Calu3 (cell line): ENCODE data around the gene PPCDC. TPM values are rescaled to one million over a fixed set of nuclear protein-coding genes. Genes with fewer than 3 reads are reported as not detected.
A peak's percentile ranks its signal among the peaks of the same experiment; 100 is the strongest.

Experiments used
- BruUV-seq: library from RNA; stranded (reverse); fragments of 400-500 nt; replicated peaks from 2 replicates; lab custom pipeline; 2021; lab: Mats Ljungman, UMichigan
- CTCF ChIA-PET: fragments of 300-600 bp; sonication (Branson Sonifier 250); formaldehyde crosslinking; loops from one replicate; lab custom pipeline; 2022; ENCODE audit warnings: antibody characterized with exemption; lab: Charles Lee
- DNase-seq: peaks from one replicate; pipeline ENCODE4 v3.0.0; 2022
- H3K27ac Mint-ChIP-seq: one replicate; pipeline ENCODE4 v1.8.0; 2022; ENCODE audit warnings: mixed read lengths; ENCODE audit not compliant: unreplicated experiment
- H3K27me3 Mint-ChIP-seq: one replicate; pipeline ENCODE4 v1.8.0; 2022; ENCODE audit warnings: mixed read lengths; ENCODE audit not compliant: unreplicated experiment
- H3K36me3 Mint-ChIP-seq: one replicate; pipeline ENCODE4 v1.8.0; 2022; ENCODE audit warnings: mild to moderate bottlenecking, moderate library complexity, mixed read lengths; ENCODE audit not compliant: insufficient read depth, unreplicated experiment
- H3K4me1 Mint-ChIP-seq: one replicate; pipeline ENCODE4 v1.8.0; 2022; ENCODE audit warnings: mild to moderate bottlenecking, low read depth, mixed read lengths; ENCODE audit not compliant: unreplicated experiment
- H3K4me3 Mint-ChIP-seq: one replicate; pipeline ENCODE4 v1.8.0; 2022; ENCODE audit warnings: mild to moderate bottlenecking, low read depth, moderate library complexity, mixed read lengths; ENCODE audit not compliant: unreplicated experiment
- H3K9me3 Mint-ChIP-seq: one replicate; pipeline ENCODE4 v1.8.0; 2022; ENCODE audit warnings: low read depth, mixed read lengths; ENCODE audit not compliant: unreplicated experiment
- intact Hi-C: fragments of 100-400 bp; cut with micrococcal nuclease; formaldehyde crosslinking; loops from one replicate; pipeline ENCODE4 v1.10.0; 2022; ENCODE audit not compliant: unreplicated experiment
- total RNA-seq: library from RNA; stranded (reverse); gene quantifications from 2 replicates; pipeline ENCODE4 v1.2.3, GENCODE V29; 2022
- TF ChIP-seq, protein P1 (sequence below): fragments of 200-600 bp; IDR thresholded peaks from one replicate; pipeline ENCODE4 v1.8.0; 2022; ENCODE audit warnings: antibody characterized with exemption; ENCODE audit not compliant: unreplicated experiment

The PPCDC gene
- total RNA-seq, 1 experiment from 2014 or later: 24.4 TPM

DNA sequence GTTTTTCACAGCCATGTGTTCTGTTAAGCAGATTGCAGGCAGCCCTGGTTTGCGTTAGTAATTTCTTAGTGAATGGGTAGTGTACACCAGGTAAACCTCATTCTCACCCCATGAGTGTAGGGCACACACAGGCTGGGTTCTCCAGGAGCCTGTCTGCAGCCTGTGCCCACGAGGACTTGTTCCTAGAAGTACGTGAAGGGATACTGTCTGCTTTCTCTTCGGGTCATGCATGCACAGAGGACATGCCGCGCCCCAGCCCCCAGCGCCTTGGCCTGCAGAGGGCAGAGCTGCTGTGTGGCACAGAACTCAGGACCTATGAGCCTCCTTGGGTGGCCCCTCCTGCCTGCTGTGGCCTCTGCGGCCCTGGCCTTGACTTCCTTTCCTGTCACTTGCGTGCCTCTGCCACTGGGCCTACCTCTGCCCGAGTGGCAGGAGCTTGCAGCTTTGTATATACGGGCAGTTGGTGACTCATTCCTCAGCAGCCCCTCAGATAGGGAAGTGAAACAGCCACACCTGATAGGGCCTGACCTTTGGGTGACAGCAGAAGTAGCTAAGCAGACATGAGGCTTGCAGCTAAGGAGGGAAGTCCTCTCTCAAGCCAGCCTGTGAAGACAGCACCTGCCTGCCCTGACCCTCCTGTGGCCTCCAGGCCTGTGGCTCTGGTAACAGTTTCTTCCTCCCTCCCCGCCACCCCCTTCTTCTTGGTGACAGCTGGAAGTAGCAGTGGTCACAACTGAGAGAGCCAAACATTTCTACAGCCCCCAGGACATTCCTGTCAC, 19.5 kb downstream of the PPCDC start:
- CTCF ChIA-PET: interaction anchor here (0.6 to 3.0 kb wide), 30 partner anchors 9 to 265 kb away, joined by 3 to 119 read pairs (median 6); partner anchors contain the start of genes C15orf39 and PPCDC
- intact Hi-C loops: loop anchor here (1.0 to 2.0 kb wide), 2 partner anchors 62 to 161 kb away; no protein-coding TSS in a partner anchor
- H3K27me3 Mint-ChIP-seq: no peaks in the 10 kb centered on the region
- H3K36me3 Mint-ChIP-seq: peaks cover 39% of the 10 kb centered on the region
- TF ChIP-seq, protein P1, sequence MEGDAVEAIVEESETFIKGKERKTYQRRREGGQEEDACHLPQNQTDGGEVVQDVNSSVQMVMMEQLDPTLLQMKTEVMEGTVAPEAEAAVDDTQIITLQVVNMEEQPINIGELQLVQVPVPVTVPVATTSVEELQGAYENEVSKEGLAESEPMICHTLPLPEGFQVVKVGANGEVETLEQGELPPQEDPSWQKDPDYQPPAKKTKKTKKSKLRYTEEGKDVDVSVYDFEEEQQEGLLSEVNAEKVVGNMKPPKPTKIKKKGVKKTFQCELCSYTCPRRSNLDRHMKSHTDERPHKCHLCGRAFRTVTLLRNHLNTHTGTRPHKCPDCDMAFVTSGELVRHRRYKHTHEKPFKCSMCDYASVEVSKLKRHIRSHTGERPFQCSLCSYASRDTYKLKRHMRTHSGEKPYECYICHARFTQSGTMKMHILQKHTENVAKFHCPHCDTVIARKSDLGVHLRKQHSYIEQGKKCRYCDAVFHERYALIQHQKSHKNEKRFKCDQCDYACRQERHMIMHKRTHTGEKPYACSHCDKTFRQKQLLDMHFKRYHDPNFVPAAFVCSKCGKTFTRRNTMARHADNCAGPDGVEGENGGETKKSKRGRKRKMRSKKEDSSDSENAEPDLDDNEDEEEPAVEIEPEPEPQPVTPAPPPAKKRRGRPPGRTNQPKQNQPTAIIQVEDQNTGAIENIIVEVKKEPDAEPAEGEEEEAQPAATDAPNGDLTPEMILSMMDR: peak; percentile 72
- H3K4me3 Mint-ChIP-seq: peak overlapping the region; percentile 13
- BruUV-seq: TSS peak; percentile 35
- DNase-seq: peak; percentile 96
- no peaks in the 10 kb centered on the region for H3K9me3 Mint-ChIP-seq
- H3K4me1 Mint-ChIP-seq: peaks cover 88% of the 10 kb centered on the region
- peak overlapping the region; percentile 94 for H3K27ac Mint-ChIP-seq

DNA sequence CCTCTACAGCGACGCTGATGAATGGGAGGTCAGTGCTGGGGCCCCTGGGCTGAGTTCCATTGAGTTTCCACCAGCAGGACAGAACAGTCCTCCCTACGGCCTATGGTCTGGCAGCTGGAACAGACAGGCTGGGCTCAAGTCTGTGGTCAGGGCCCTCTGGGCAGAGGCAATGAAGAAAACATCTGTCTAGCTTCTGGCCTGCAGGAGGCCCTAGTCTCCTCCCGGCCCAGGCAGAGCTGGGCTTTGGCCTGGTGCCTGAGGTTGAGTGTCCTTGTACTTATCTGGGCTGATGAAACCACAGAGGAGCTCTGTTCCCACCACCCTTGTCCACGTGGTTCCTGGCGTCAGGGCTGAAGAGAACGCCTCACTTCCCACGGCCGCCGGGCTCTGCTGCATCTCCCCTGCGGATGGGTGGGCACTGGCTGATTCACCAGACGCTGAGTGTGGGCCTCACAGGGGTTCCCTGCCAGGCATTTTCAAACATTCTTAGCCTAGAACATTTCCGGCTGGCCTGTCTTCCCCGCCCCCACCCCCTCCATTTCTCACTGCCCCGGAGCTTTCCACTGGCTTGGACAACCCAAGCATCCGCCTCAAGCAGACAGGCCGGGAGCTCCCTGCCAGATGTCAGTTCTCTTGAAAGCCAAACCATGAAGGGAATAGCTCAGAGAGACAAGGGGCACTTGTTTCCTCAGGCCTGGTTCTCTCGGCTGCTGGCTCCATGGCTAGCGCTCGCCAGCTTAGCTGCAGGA, 20.3 kb downstream of the PPCDC start:
- Mint-ChIP-seq H3K4me1 (peaks cover 81% of the 10 kb centered on the region), H3K4me3 (peak overlapping the region; percentile 13), H3K27me3 (no peaks in the 10 kb centered on the region), H3K27ac (peak overlapping the region; percentile 94), H3K9me3 (no peaks in the 10 kb centered on the region), H3K36me3 (peaks cover 40% of the 10 kb centered on the region)
- intact Hi-C loops: loop anchor here (1.0 to 2.0 kb wide), 2 partner anchors 61 to 161 kb away; no protein-coding TSS in a partner anchor
- CTCF ChIA-PET: interaction anchor here (0.6 to 3.0 kb wide), 33 partner anchors 8 to 264 kb away, joined by 3 to 119 read pairs (median 5); partner anchors contain the start of genes C15orf39 and PPCDC
- BruUV-seq: no TSS peak
- TF ChIP-seq, protein P1: no peak
- DNase-seq: peak; percentile 87

DNA sequence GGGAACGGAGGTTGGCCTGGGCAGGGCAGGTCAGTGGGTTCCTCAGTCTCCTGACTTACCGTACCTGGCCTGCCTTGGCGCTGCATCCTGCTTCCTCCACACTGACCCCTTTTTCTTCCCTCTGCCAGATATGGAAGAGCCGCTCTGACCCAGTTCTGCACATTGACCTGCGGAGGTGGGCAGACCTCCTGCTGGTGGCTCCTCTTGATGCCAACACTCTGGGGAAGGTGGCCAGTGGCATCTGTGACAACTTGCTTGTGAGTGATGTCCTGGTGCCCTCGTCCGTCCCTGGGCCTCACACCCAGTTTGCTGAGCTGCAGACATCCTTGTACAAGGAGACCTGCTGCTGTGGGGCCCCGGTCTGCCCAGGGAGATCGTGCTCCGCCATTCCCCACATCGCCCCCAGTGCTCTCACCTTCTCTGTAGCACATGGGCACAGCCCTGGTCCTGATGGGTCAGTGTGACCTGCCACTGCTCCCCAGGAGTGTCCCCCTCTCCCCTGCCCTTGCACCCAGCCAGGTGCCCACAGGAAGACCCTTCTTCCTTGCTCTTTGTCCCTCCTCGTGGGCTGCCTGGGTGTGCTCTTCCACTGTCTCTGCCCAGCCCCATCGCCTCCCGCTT, 21.0 kb downstream of the PPCDC start:
- Mint-ChIP-seq H3K27me3 (no peaks in the 10 kb centered on the region), H3K27ac (peak overlapping the region; percentile 94), H3K9me3 (no peaks in the 10 kb centered on the region), H3K4me1 (peaks cover 74% of the 10 kb centered on the region), H3K4me3 (peak overlapping the region; percentile 13), H3K36me3 (peaks cover 40% of the 10 kb centered on the region)
- CTCF ChIA-PET: interaction anchor here (0.7 to 3.0 kb wide), 18 partner anchors 9 to 178 kb away, joined by 3 to 119 read pairs (median 14); partner anchors contain the start of genes C15orf39 and PPCDC
- TF ChIP-seq, protein P1: no peak
- BruUV-seq: no TSS peak
- DNase-seq: no peak
- intact Hi-C loops: no loop called here

DNA sequence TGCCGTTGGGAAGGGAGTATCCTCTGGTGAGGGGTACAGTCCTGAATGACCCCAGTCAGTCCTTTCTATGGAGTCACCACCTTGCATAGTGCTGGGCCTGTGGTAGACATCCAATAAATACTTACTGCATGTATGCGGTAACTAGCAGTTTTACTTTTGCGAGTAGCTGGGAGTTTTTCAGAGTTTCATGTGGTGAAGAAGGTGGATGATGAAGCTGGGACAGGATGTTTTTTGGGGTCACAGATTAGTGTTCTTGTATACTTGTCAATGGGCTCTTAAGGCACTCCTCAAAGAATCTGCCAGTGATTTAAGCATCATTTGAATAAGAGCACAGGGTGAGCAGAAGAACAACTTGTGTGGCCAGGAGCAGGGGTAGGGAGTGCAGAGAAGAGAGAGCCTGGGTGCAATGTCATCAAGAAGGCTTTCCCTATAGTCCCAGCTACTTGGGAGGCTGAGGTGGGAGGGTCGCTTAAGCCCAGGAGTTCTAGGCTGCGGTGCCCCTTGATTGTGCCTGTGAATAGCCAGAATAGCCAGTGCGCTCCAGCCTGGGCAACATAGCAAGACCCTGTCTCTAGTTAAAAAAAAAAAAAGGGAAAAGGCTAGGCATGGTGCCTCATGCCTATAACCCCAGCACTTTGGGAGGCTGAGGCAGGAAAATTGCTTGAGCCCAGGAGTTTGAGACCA, 22.1 kb downstream of the PPCDC start:
- TF ChIP-seq, protein P1: no peak
- H3K36me3 Mint-ChIP-seq: peaks cover 40% of the 10 kb centered on the region
- H3K9me3 Mint-ChIP-seq: no peaks in the 10 kb centered on the region
- H3K27me3 Mint-ChIP-seq: no peaks in the 10 kb centered on the region
- peak overlapping the region; percentile 94 for H3K27ac Mint-ChIP-seq
- intact Hi-C loops: no loop called here
- BruUV-seq: TSS peak; percentile 14
- CTCF ChIA-PET: no interaction called here
- peaks cover 67% of the 10 kb centered on the region for H3K4me1 Mint-ChIP-seq
- DNase-seq: no peak
- H3K4me3 Mint-ChIP-seq: peak overlapping the region; percentile 13
